K562 treated with DMSO at 1 percent for 24 hours (cell line): Measurements from ENCODE around the gene CLEC4G. TPM values are rescaled to one million over a fixed set of nuclear protein-coding genes. Genes with fewer than 3 reads are reported as not detected.

Source experiments
- total RNA-seq: library from RNA; unstranded; fragments of 300-600 nt; gene quantifications from 2 replicates; pipeline ENCODE4 v1.2.3, GENCODE V29; 2022; ENCODE audit warnings: low read depth; ENCODE audit not compliant: insufficient read depth

CLEC4G gene, protein sequence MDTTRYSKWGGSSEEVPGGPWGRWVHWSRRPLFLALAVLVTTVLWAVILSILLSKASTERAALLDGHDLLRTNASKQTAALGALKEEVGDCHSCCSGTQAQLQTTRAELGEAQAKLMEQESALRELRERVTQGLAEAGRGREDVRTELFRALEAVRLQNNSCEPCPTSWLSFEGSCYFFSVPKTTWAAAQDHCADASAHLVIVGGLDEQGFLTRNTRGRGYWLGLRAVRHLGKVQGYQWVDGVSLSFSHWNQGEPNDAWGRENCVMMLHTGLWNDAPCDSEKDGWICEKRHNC
- not detected in 2 replicates for total RNA-seq

DNA sequence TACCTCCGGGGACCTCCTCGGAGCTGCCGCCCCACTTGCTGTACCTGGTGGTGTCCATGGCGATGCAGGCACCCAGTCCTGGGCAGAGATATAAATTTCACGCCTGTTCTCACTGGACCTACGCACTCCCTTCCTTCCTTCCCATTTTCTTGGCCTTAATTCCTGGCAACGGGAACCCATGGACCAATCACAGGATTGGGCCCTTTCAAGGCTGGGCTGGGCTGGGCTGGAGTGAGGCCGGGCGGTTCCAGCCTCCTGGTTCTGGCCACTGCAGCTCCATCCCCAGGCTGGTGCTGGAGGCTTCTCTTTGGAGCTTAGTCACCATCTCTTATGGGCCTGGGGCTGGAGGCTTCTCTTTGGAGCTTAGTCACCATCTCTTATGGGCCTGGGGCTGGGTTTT is at the start of gene CLEC4G:
Gene CLEC4G, minus strand, starts transcription at position 66 of the 400 bp plus-strand sequence. Its CDS starts 8 bp downstream, at position 58.

DNA sequence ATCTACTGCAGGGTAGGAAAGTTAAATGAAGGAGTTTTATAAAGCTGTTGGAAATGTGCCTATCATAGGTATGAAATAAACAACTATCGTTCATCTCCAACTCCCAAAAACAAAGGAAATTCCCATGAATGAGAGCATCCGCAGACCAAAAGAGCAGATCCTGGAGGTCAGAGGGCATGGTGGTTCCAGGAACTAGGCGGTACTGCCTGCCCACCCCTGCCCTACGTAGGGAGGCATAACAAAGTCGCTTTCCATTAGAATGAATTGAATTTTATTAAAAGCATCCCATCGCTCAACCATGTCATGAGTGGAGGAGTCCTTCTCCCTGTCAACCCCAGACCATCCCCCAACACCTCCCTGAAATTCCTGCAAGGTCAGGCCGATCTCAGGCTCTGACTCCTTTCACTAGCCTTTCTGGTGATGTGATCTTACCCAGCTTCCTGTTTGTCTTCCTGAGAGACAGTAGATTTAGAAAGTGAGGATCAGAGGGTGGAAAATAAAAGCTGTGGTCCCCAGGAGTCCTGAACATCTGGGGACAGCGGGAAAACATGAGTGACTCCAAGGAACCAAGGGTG is 30.9 kb upstream of the CLEC4G start, which contains the start of gene CLEC4M:
Gene CLEC4M, plus strand, starts transcription at position 525 of the 575 bp plus-strand sequence. Its CDS starts 24 bp downstream, at position 549.

DNA sequence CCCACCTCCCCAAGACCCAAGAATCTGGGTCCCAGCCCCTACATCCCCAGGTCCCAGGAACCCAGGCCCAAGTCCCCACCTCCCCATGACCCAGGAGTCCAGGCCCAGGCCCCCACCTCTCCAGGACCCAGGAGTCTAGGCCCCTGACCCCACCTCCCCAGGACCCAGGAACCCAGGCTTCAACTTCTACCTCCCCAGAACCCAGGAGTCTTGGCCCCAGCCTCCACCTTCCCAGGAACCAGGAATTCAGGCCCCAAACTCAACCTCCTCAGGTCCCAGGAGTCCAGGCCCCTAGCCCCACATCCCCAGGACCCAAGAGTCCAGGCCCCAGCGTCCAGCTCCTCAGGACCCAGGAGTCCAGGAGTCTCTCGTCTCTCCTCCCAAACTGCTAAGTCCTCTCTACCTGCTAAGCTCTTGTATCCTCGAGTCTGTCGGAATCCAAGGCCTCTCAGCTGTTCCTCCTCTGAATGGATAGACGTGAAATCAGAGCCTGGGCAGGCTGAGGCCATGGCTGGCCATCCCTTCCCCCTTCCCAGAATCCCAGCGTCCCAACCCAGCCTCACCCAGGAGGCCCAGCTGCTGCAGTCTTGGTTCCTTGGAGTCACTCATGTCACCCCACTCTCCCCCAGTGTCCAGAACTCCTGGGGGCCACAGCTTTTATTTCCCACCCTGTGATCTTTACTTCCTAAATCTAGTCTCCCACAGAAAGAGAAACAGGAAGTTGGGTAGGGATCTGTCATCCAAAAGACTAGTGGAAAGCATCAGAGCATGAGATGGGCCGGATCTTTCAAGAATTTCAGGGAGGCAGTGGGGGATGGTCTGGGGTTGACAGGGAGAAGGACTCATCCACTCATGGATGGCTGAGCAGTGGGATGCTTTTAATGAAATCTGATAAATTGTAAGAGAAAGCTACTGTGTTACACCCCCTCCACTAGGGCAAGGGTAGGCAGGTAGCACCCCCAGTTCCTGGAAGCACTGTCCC is 15.3 kb upstream of the CLEC4G start, which contains the start of gene CD209:
Gene CD209, minus strand, starts transcription at position 632 of the 982 bp plus-strand sequence. Its CDS starts 23 bp downstream, at position 609.

DNA sequence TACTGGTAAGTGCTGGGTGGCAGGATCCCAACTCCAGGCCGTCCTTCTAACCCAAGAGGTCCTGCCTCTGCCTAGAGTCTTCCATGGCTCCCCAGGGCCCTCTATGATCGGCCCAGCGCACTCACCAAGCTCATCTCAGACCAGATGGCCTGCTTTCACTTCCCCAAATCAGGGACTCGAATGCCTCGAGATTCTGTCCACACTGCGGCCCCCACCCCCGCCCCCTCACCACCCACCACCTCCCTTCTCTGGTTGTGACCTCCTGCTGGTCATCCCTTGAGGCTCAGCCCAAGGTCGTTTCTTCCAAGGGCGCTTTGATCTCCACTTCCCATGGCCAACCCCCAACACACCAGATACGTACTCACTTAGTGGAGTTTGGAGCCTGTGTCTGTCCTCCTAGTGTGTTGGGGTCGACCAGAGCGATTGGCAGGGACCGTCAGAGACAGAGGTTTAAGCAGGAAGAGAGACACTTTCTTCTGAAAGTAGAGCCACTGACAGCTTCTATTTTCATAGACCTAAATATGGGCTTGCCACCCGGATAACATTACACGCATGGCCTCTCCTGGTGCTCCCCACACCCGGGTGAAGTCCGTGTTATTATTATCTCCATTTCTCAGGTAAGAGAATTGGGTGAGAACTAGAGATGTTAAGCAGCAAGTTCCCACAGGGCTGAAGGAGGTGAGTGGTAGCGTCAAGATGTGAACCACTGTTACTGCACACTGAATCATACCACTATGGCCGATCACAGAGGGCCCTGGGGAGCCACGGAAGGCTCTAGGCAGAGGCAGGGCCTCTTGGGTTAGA is 30.1 kb downstream of the CLEC4G start, which contains the start of gene FCER2:
Gene FCER2, minus strand, starts transcription at position 478 of the 804 bp plus-strand sequence. CDS start 2,371 bp downstream, outside the sequence.

DNA sequence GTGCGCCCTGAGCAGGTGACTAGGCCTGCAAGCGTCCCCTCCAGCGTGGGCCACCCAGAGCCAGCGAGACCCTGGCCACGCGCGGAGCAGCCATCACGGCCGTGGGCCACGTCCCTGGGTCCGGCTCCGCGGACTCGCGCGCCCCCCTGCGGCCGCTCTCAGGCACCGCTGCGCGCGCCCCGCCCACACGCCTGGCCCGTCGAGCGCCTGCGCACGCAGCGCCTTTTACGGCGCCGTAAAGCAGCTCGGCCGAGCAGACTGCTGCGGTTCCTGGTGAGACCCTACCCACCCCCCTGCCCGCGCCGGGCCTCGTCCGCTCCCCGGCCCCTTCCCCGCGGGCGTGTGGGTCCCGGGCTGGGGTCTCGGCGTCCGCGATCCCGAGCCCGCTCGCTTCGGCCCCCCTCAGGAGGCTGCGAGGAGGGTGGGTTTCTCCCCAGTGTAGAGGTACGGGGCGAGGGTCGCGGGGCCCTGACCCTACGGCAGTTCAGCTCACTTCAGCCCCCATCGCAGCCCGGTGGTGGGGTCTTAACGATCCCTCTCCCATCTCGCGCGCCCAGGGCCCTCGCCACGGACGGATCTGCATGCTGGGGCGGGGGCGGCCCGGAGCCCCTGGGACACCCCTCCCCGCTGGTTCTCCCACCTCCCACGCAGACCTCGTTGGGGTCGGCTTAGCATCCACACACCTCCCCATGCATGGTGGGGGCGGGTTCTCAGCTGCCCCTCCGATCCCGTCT is 51.1 kb downstream of the CLEC4G start, which contains the start of gene TRAPPC5:
Gene TRAPPC5, plus strand, starts transcription at position 228 of the 734 bp plus-strand sequence. CDS start 1,421 bp downstream, outside the sequence.

Other genes with a start within 250 kb of the CLEC4G start
- 8.6 and 12.1 TPM in 2 replicates for gene PEX11G, start 243.1 kb downstream of the CLEC4G start, total RNA-seq
- gene ZNF358, start 216.0 kb downstream of the CLEC4G start, total RNA-seq, result 46.9 and 54.4 TPM in 2 replicates
- 28.1 and 29.2 TPM in 2 replicates for gene MCOLN1, start 209.5 kb downstream of the CLEC4G start, total RNA-seq
- gene PNPLA6, start 196.4 kb downstream of the CLEC4G start, total RNA-seq, result 101 and 108 TPM in 2 replicates
- gene CAMSAP3, start 136.2 kb downstream of the CLEC4G start, total RNA-seq, result 3.4 and 3.8 TPM in 2 replicates
- gene XAB2, start 102.6 kb downstream of the CLEC4G start, total RNA-seq, result 108 and 119 TPM in 2 replicates
- gene PET100, start 102.3 kb downstream of the CLEC4G start, total RNA-seq, result 33.2 and 56.3 TPM in 2 replicates
- 2.6 and 6.6 TPM in 2 replicates for gene PCP2, start 98.4 kb downstream of the CLEC4G start, total RNA-seq
- 209 and 241 TPM in 2 replicates for gene STXBP2, start 95.0 kb downstream of the CLEC4G start, total RNA-seq
- not detected in 2 replicates for gene RETN, start 63.1 kb downstream of the CLEC4G start, total RNA-seq
- gene MCEMP1, start 55.0 kb downstream of the CLEC4G start, total RNA-seq, result 1.3 and 1.4 TPM in 2 replicates
- gene TRAPPC5, start 51.3 kb downstream of the CLEC4G start, total RNA-seq, result 175 and 188 TPM in 2 replicates
- gene FCER2, start 30.0 kb downstream of the CLEC4G start, total RNA-seq, result 0.70 and 0.95 TPM in 2 replicates
- gene CD209, start 15.4 kb upstream of the CLEC4G start, total RNA-seq, result not detected in 2 replicates
- gene CLEC4M, start 31.1 kb upstream of the CLEC4G start, total RNA-seq, result 0.54 TPM in 1 of 2 replicates, not detected in the other
- 16.1 and 19.9 TPM in 2 replicates for gene EVI5L, start 98.1 kb upstream of the CLEC4G start, total RNA-seq
- gene PRR36, start 142.3 kb upstream of the CLEC4G start, total RNA-seq, result 0.44 TPM in 1 of 2 replicates, not detected in the other
- 7.1 and 8.5 TPM in 2 replicates for gene LRRC8E, start 156.4 kb upstream of the CLEC4G start, total RNA-seq
- 40.0 and 44.3 TPM in 2 replicates for gene MAP2K7, start 171.8 kb upstream of the CLEC4G start, total RNA-seq
- 2.2 and 3.2 TPM in 2 replicates for gene TGFBR3L, start 182.7 kb upstream of the CLEC4G start, total RNA-seq
- gene SNAPC2, start 188.2 kb upstream of the CLEC4G start, total RNA-seq, result 50.8 and 53.9 TPM in 2 replicates
- 7.3 and 8.5 TPM in 2 replicates for gene CTXN1, start 194.0 kb upstream of the CLEC4G start, total RNA-seq
- gene TIMM44, start 211.6 kb upstream of the CLEC4G start, total RNA-seq, result 141 and 148 TPM in 2 replicates